Vagina (tissue), 2 donors: ENCODE measurements around the gene TELO2. TPM values are rescaled to one million over a fixed set of nuclear protein-coding genes. Genes with fewer than 3 reads are reported as not detected.

Source experiments
- DNase-seq, 2 donors: peaks; one replicate each; pipeline ENCODE4 v3.0.0-alpha.2; 2017; ENCODE audit errors: extremely low spot score in 2 of 2
- H3K27ac ChIP-seq: fragments of 200-600 bp; sonication (generic); one replicate; pipeline ENCODE4 v1.5.1; 2019
- H3K27me3 ChIP-seq: fragments of 200-600 bp; sonication (generic); one replicate; pipeline ENCODE4 v1.5.1; 2019
- H3K36me3 ChIP-seq, 2 donors: fragments of 200-600 bp; sonication (generic); one replicate each; pipeline ENCODE4 v1.5.1; 2017 to 2019
- H3K4me1 ChIP-seq: fragments of 200-600 bp; sonication (generic); one replicate; pipeline ENCODE4 v1.5.1; 2019
- H3K4me3 ChIP-seq, 2 donors: fragments of 200-600 bp; sonication (generic); 1 replicate in 1 of 2; 2 replicates in 1 of 2; pipeline ENCODE4 v1.5.1; 2016 to 2019
- H3K9me3 ChIP-seq: fragments of 200-600 bp; sonication (generic); one replicate; pipeline ENCODE4 v1.5.1; 2019
- POLR2A ChIP-seq, 2 donors: fragments of 450-650 bp; IDR thresholded peaks; one replicate each; pipeline ENCODE4 v1.6.1; 2017; ENCODE audit warnings: antibody characterized with exemption in 2 of 2, mild to moderate bottlenecking in 2 of 2, moderate library complexity in 2 of 2
- POLR2AphosphoS5 ChIP-seq, 2 donors: sonication (generic); formaldehyde crosslinking; IDR thresholded peaks; one replicate each; pipeline ENCODE4 v1.9.0; 2017; ENCODE audit warnings: antibody characterized with exemption in 2 of 2, mild to moderate bottlenecking in 2 of 2, low read depth in 1 of 2; ENCODE audit not compliant: insufficient read depth in 1 of 2
- intact Hi-C: fragments of 100-400 bp; cut with DNase I; formaldehyde crosslinking; loops from one replicate; pipeline ENCODE4 v1.15.1; 2023
- total RNA-seq: library from RNA; depleted of rRNA; stranded (reverse); fragments of >200 nt; gene quantifications from one replicate; pipeline ENCODE4 v1.2.3, GENCODE V29; 2016
- TF ChIP-seq, protein P1 (sequence below), 3 experiments: fragments of 450-650 bp in 2 of 3; fragments of 200-600 bp in 1 of 3; sonication (generic) in 1 of 3; IDR thresholded peaks; one replicate each; pipeline ENCODE4 v1.5.1; 2017 to 2019; ENCODE audit warnings: antibody characterized with exemption in 3 of 3, mild to moderate bottlenecking in 2 of 3, moderate library complexity in 2 of 3

Gene TELO2
- total RNA-seq, 1 donor from 2014 or later: 23.8 TPM

DNA sequence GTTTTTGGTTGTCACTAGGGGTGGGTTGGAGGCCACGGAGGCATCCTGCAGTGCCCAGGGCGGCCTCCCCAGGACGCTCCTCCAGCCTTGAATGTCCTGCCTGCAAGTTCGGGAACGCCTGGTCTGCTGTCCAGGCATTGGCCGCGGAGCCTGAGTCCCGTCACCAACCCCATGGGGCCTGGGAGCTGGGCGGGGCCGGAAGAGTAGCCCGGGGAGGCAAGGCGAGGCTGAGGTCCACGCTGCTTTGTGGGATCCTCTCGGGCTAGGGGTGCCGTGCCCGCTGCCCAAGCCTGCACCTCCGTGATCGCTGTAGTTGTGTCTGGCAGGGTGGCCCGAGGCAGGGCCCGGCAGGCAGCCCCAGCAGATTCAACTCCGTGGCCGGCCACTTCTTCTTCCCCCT is 12.8 kb downstream of the TELO2 start:
- no peak overlapping the region for H3K4me3 ChIP-seq
- intact Hi-C loops: no loop called here
- peaks cover 5% of the 10 kb centered on the region for H3K4me1 ChIP-seq
- no peak for DNase-seq
- no peaks in the 10 kb centered on the region for H3K9me3 ChIP-seq
- H3K36me3 ChIP-seq: peaks cover 0 to 56% of the 10 kb centered on the region in 2 donors
- H3K27me3 ChIP-seq: no peaks in the 10 kb centered on the region
- no peak overlapping the region for H3K27ac ChIP-seq
- TF ChIP-seq POLR2AphosphoS5 (IDR thresholded peaks at IDR 0.05; ENCODE audit: insufficient read depth in 1 of 2, low read depth in 1 of 2) (no peak), POLR2A (IDR thresholded peaks at IDR 0.05) (no peak)
- TF ChIP-seq, protein P1, sequence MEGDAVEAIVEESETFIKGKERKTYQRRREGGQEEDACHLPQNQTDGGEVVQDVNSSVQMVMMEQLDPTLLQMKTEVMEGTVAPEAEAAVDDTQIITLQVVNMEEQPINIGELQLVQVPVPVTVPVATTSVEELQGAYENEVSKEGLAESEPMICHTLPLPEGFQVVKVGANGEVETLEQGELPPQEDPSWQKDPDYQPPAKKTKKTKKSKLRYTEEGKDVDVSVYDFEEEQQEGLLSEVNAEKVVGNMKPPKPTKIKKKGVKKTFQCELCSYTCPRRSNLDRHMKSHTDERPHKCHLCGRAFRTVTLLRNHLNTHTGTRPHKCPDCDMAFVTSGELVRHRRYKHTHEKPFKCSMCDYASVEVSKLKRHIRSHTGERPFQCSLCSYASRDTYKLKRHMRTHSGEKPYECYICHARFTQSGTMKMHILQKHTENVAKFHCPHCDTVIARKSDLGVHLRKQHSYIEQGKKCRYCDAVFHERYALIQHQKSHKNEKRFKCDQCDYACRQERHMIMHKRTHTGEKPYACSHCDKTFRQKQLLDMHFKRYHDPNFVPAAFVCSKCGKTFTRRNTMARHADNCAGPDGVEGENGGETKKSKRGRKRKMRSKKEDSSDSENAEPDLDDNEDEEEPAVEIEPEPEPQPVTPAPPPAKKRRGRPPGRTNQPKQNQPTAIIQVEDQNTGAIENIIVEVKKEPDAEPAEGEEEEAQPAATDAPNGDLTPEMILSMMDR (IDR thresholded peaks at IDR 0.05): no peak

DNA sequence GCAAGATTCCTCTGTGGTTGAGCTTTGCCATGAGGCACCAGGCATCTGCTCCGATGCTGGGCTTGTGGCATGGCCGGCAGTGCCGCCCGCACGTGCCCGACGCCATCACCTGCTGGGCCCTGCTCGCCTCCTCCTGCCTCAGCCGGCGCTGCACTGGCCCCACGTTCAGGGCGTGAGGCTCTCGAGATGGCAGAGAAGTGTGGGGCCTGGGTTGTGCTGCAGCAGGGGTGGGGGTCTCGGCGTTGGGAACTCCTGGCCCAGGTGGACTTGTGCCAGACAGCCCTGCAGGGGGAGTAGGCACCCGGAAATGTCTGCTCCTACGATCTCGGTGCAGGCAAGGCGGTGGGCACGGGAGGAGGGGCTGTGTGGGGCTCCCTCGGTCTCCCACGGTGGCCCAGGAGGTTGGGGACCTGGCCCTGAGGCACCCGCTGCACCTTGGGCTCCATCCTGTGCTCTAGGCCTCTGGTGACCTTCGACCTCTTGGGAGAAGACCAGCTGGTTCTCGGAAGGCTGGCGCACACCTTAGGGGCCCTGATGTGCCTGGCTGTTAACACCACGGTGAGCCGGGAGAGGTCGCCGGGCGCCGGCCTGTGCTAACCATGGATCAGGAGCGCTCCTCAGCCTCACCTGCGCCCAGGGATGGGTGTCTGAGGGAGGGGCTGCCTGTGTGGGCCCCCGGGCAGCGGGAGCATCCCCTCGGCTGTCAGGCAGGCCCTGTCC is 13.5 kb downstream of the TELO2 start:
- Histone ChIP-seq H3K27ac (no peak overlapping the region), H3K4me1 (peaks cover 5% of the 10 kb centered on the region), H3K36me3 (peaks cover 0 to 49% of the 10 kb centered on the region in 2 donors), H3K9me3 (no peaks in the 10 kb centered on the region), H3K4me3 (no peak overlapping the region), H3K27me3 (no peaks in the 10 kb centered on the region)
- DNase-seq: no peak
- TF ChIP-seq POLR2AphosphoS5 (IDR thresholded peaks at IDR 0.05; ENCODE audit: insufficient read depth in 1 of 2, low read depth in 1 of 2) (no peak), POLR2A (IDR thresholded peaks at IDR 0.05) (no peak)
- TF ChIP-seq, protein P1 (IDR thresholded peaks at IDR 0.05): no peak
- intact Hi-C loops: no loop called here

DNA sequence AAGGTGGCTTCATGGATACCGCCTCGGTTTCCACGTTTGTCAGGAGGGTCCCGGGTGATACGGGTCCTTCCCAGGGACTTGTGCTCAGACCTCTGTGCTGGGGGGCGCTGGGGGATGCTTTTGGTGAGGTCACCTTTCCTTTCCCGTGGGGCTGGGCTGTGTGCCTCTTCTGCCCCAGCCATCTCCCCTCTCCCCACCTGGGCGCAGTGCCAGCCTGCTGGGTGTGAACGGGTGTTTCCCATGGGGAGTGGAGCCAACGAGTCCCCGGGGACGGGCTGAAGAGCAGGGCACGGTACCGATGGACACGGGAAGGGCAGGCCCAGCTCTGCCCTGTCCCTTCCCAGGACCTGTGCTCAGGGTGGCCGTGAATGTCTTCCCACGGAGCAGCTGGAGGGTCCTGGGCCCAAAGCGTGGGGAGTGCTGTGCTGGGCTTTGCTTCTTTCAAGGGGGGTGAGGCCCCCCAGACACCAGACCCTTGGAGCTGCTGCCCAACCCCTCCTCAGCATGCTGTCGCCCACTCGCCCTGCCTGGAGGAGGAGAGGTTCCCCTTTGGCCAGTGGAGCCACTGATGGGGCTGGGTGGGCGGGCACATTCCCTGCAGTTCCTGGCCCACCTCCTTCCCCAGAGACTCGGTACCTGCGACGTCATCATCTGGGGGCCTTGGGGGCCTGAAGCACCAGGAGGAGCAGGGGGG is 15.5 kb downstream of the TELO2 start:
- H3K4me3 ChIP-seq: no peak overlapping the region
- H3K36me3 ChIP-seq: peaks cover 0 to 29% of the 10 kb centered on the region in 2 donors
- H3K27ac ChIP-seq: no peak overlapping the region
- no peak for DNase-seq
- no peak for TF ChIP-seq POLR2A (IDR thresholded peaks at IDR 0.05)
- TF ChIP-seq POLR2AphosphoS5 (IDR thresholded peaks at IDR 0.05; ENCODE audit: insufficient read depth in 1 of 2, low read depth in 1 of 2): no peak
- TF ChIP-seq, protein P1 (IDR thresholded peaks at IDR 0.05): no peak
- no peaks in the 10 kb centered on the region for H3K9me3 ChIP-seq
- H3K27me3 ChIP-seq: no peaks in the 10 kb centered on the region
- H3K4me1 ChIP-seq: peaks cover 5% of the 10 kb centered on the region
- intact Hi-C loops: no loop called here

DNA sequence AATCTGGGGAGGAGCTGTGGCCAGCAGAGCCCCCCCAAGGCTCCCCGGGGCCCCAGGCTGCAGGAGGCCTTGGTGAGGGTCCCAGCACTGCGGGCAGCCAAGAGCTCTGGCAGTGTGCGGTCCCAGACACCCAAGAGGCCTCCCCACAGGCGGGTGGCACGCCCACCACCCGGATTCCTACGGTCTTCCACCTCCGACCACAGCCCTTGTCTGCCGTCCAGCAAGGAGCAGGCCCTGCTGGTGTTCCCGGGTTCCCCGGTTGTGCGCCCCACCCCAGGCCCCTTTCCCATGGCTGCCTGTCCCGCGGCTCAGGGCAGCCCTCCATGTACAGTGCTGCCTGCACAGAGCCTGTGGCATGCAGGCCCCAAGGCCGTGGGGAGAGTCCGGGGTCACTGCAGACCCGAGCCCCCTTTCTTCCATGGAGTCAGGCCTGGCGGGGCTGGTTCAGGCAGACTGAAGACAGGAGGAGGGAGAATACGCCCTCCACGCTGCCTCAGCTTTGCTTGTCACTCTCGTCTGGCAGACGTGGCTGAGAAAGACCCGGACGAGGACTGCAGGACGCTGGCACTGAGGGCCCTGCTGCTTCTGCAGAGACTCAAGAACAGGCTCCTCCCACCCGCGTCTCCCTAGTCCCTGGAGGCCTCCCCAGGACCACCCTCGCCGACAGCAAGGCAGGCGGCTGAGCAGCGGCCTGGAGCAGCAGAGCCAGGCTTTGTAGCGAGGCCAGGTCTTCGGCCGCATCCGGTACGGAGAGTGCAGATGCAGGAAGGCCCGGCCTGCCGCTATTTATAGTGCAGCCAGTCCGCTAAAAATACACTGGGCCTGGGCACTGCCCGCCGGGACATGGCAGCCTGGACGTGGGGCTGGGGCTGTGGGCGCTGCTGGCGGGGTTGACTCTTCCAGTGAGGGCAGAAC is 16.4 kb downstream of the TELO2 start:
- Histone ChIP-seq H3K4me1 (peaks cover 5% of the 10 kb centered on the region), H3K4me3 (no peak overlapping the region), H3K36me3 (peaks cover 0 to 33% of the 10 kb centered on the region in 2 donors), H3K27ac (peak overlapping the region; percentile 30), H3K9me3 (no peaks in the 10 kb centered on the region), H3K27me3 (no peaks in the 10 kb centered on the region)
- intact Hi-C loops: no loop called here
- no peak for DNase-seq
- TF ChIP-seq POLR2AphosphoS5 (IDR thresholded peaks at IDR 0.05; ENCODE audit: insufficient read depth in 1 of 2, low read depth in 1 of 2) (peak in 1 of 2 donors; percentile 35), POLR2A (IDR thresholded peaks at IDR 0.05) (no peak)

DNA sequence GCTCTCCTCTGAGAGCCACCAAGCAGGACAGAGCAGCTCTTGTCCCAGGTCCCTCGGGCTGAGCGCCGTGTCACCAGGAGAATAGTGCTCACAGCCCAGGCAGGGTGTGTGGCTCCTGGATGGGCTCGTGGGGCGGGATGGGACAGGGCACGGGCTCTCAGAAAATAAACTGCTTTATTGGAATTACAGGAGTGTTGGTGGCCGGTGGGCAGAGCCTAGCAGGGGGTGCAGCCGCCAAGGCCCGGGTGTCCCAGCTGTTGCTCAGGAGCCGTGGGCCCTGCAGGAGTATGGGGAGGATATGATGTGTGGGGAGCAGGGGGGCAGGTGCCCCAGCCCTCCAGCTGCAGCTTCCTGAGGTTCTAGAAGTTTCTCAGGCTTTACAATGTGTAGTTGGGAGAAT is 17.1 kb downstream of the TELO2 start:
- Histone ChIP-seq H3K27ac (peak overlapping the region; percentile 30), H3K27me3 (no peaks in the 10 kb centered on the region), H3K9me3 (no peaks in the 10 kb centered on the region), H3K4me1 (peaks cover 5% of the 10 kb centered on the region), H3K4me3 (no peak overlapping the region), H3K36me3 (peaks cover 0 to 29% of the 10 kb centered on the region in 2 donors)
- intact Hi-C loops: no loop called here
- DNase-seq: no peak
- TF ChIP-seq POLR2AphosphoS5 (IDR thresholded peaks at IDR 0.05; ENCODE audit: insufficient read depth in 1 of 2, low read depth in 1 of 2): no peak
- TF ChIP-seq, protein P1 (IDR thresholded peaks at IDR 0.05): no peak
- TF ChIP-seq POLR2A (IDR thresholded peaks at IDR 0.05): no peak
